HepG2 (cell line): ENCODE data around the gene PPP2R2C. TPM values are rescaled to one million over a fixed set of nuclear protein-coding genes. Genes with fewer than 3 reads are reported as not detected.

ENCODE experiments used
- ATAC-seq: fragments of 200-7000 bp; cut with Tn5 transposase; 3 replicates; pipeline ENCODE4 v1.9.1; 2020; ENCODE audit warnings: mild to moderate bottlenecking, moderate library complexity
- BruUV-seq: library from RNA; stranded (reverse); fragments of 400-500 nt; replicated peaks from 2 replicates; lab custom pipeline; 2021; lab: Mats Ljungman, UMichigan
- CTCF ChIA-PET: fragments of 300-600 bp; formaldehyde crosslinking; extraction: SDS; loops from one replicate; lab custom pipeline; 2021; ENCODE audit warnings: low total read pairs, inconsistent platforms, low intra/inter-chr PET ratio; lab: Yijun Ruan, JAX
- POLR2A ChIA-PET: fragments of 350-600 bp; sonication (Branson Sonifier 250); formaldehyde crosslinking; loops from one replicate; lab custom pipeline; 2020; ENCODE audit warnings: antibody characterized with exemption, inconsistent platforms; lab: Yijun Ruan, JAX
- DNase-seq: peaks from one replicate; pipeline ENCODE4 v3.0.0-alpha.2; 2015; ENCODE audit warnings: low spot score
- FAIRE-seq: peaks from 3 replicates; lab custom pipeline; 2011; peaks lifted over from hg19 to GRCh38; lab: Jason Lieb, UNC
- H2AFZ ChIP-seq: one replicate; pipeline ENCODE4 v1.6.1; 2011; ENCODE audit warnings: low read length, inconsistent platforms
- H3K27ac ChIP-seq: fragments of 300-600 bp; 3 replicates; pipeline ENCODE4 v1.8.0; 2011; ENCODE audit warnings: mixed run types, mild to moderate bottlenecking, mixed read lengths, low read length, inconsistent platforms; ENCODE audit not compliant: insufficient read depth; ENCODE audit errors: extremely low read length
- H3K27me3 ChIP-seq, 2 experiments: fragments of 200-600 bp in 1 of 2; 2 replicates in 1 of 2; 3 replicates in 1 of 2; pipeline versions ENCODE4 v1.6.0 to v1.8.0; 2011; ENCODE audit warnings: low read length in 2 of 2, mild to moderate bottlenecking in 2 of 2, moderate library complexity in 2 of 2, inconsistent platforms in 1 of 2; ENCODE audit not compliant: insufficient read depth in 2 of 2, control insufficient read depth in 1 of 2
- H3K36me3 ChIP-seq, 2 experiments: fragments of 200-600 bp in 1 of 2; replicated peaks in 1 of 2; 2 replicates in 1 of 2; 3 replicates in 1 of 2; pipeline versions ENCODE4 v1.5.1 to v1.8.0; 2011; ENCODE audit warnings: low read length in 2 of 2, inconsistent platforms in 1 of 2; ENCODE audit not compliant: insufficient read depth in 2 of 2, control insufficient read depth in 1 of 2
- H3K4me1 ChIP-seq: 2 replicates; pipeline ENCODE4 v1.5.1; 2012; ENCODE audit warnings: low read length, inconsistent platforms; ENCODE audit not compliant: insufficient read depth
- H3K4me2 ChIP-seq: 2 replicates; pipeline ENCODE4 v1.6.0; 2011; ENCODE audit warnings: low read depth, low read length, inconsistent platforms
- H3K4me3 ChIP-seq, 3 experiments: fragments of 200-600 bp in 1 of 3; sonication (generic), shearing (Covaris generic) in 1 of 3; replicated peaks in 1 of 3; 2 replicates each; pipeline ENCODE4 v1.5.1; 2011 to 2016; ENCODE audit warnings: low read length in 3 of 3, inconsistent platforms in 2 of 3, low read depth in 2 of 3, mild to moderate bottlenecking in 2 of 3, control low read depth in 1 of 3, mixed read lengths in 1 of 3; ENCODE audit not compliant: insufficient read depth in 1 of 3
- H3K79me2 ChIP-seq: one replicate; pipeline ENCODE4 v1.6.1; 2011; ENCODE audit warnings: low read length, inconsistent platforms; ENCODE audit not compliant: insufficient read depth
- H3K9ac ChIP-seq: 2 replicates; pipeline ENCODE4 v1.6.0; 2011; ENCODE audit warnings: mild to moderate bottlenecking, low read depth, low read length, inconsistent platforms; ENCODE audit not compliant: insufficient read depth
- H3K9me3 ChIP-seq: 2 replicates; pipeline ENCODE4 v1.5.1; 2012; ENCODE audit warnings: mild to moderate bottlenecking, low read length
- H4K20me1 ChIP-seq: 2 replicates; pipeline ENCODE4 v1.6.0; 2011; ENCODE audit warnings: inconsistent platforms, mild to moderate bottlenecking, low read length, moderate library complexity; ENCODE audit not compliant: insufficient read depth
- BATF2 ChIP-seq: sonication (generic); formaldehyde crosslinking; IDR thresholded peaks from 2 replicates; pipeline ENCODE4 v1.8.0; 2022; ENCODE audit warnings: mild to moderate bottlenecking, missing genetic modification reagents, moderate library complexity
- DPF2 ChIP-seq: sonication (generic); formaldehyde crosslinking; IDR thresholded peaks from 2 replicates; pipeline ENCODE4 v1.4.0; 2020; ENCODE audit warnings: mild to moderate bottlenecking, low read depth, missing genetic modification reagents, borderline replicate concordance
- HNF1A ChIP-seq, 2 experiments: sonication (generic) in 1 of 2; formaldehyde crosslinking in 1 of 2; IDR thresholded peaks; 2 replicates each; pipeline versions ENCODE4 v1.4.0 to v1.6.1; 2016 to 2020; ENCODE audit warnings: borderline replicate concordance in 1 of 2, low read depth in 1 of 2, mild to moderate bottlenecking in 1 of 2, missing genetic modification reagents in 1 of 2
- NR2F6 ChIP-seq, 2 experiments: IDR thresholded peaks; 2 replicates each; pipeline ENCODE4 v1.6.1; 2016; ENCODE audit warnings: antibody characterized with exemption in 1 of 2, mild to moderate bottlenecking in 1 of 2
- TERF1 ChIP-seq: sonication (generic); formaldehyde crosslinking; IDR thresholded peaks from 2 replicates; pipeline ENCODE4 v1.8.0; 2022; ENCODE audit warnings: mild to moderate bottlenecking, missing genetic modification reagents, moderate library complexity
- ZNF333 ChIP-seq: sonication (generic); formaldehyde crosslinking; IDR thresholded peaks from 2 replicates; pipeline ENCODE4 v1.4.0; 2020; ENCODE audit warnings: mild to moderate bottlenecking, missing genetic modification reagents, borderline replicate concordance
- ZNF496 ChIP-seq: sonication (generic); formaldehyde crosslinking; IDR thresholded peaks from 2 replicates; pipeline ENCODE4 v1.8.1; 2023; ENCODE audit warnings: mild to moderate bottlenecking, moderate library complexity, missing genetic modification reagents; ENCODE audit not compliant: insufficient replicate concordance
- WGBS: methylation state at CpG from one replicate; pipeline ENCODE4 v1.1.6; 2017; ENCODE audit warnings: low lambda C conversion rate; 5-methylcytosine and 5-hydroxymethylcytosine counted together
- in situ Hi-C: cut with HindIII; loops from 2 replicates; pipeline ENCODE4 v1.10.0; 2017; ENCODE audit warnings: low pct_unique_long_range_greater_than_20kb; ENCODE audit not compliant: extremely low pct_ligation_motif_present
- intact Hi-C: fragments of 100-400 bp; cut with micrococcal nuclease; formaldehyde crosslinking; loops from one replicate; pipeline ENCODE4 v1.10.0; 2022; ENCODE audit not compliant: unreplicated experiment
- polyA plus RNA-seq, 8 experiments: library from polyadenylated mRNA; depleted of rRNA in 3 of 8; stranded (reverse) in 7 of 8; unstranded in 1 of 8; fragments of >200 nt; fragmentation: Illumina TruSeq in 4 of 8; extraction: Trizol in 4 of 8; gene quantifications; 2 replicates each; pipeline versions ENCODE4 v1.2.1 to v1.2.3, GENCODE V29; 2011 to 2016; ENCODE audit warnings: low read depth in 4 of 8, missing spikeins in 1 of 8, mixed read lengths in 1 of 8; ENCODE audit not compliant: insufficient read depth in 1 of 8
- total RNA-seq, 5 experiments: library from RNA; depleted of rRNA; stranded (reverse); fragments of >200 nt; fragmentation: Illumina TruSeq; extraction: Trizol; gene quantifications; 2 replicates each; pipeline ENCODE4 v1.2.3, GENCODE V29; 2016; ENCODE audit warnings: low read depth in 1 of 5
- TF ChIP-seq, protein P1 (sequence below): sonication (generic); formaldehyde crosslinking; IDR thresholded peaks from 2 replicates; pipeline ENCODE4 v1.8.0; 2023; ENCODE audit warnings: mild to moderate bottlenecking, missing genetic modification reagents
- TF ChIP-seq, protein P2 (sequence below): sonication (generic); formaldehyde crosslinking; IDR thresholded peaks from 2 replicates; pipeline ENCODE4; 2020; ENCODE audit warnings: missing genetic modification reagents, mild to moderate bottlenecking, borderline replicate concordance

The PPP2R2C gene
- total and polyA plus RNA-seq, 2 of the 13 experiments (the other 11 are each of a cell fraction or from before 2014, with no cell fraction given) = 0.60 to 8.6 TPM

- no TSS peak for BruUV-seq
- peak overlapping the region in 2 of 3 experiments; percentile 15 to 57; a peak in 2 of 6 replicates for H3K4me3 ChIP-seq
- no peaks in the 10 kb centered on the region for H3K79me2 ChIP-seq
- 24% methylated on average over 14 of the region's 28 CpGs for WGBS
- ATAC-seq = peak; percentile 55
- no peak overlapping the region for H3K27ac ChIP-seq
- no peaks in the 10 kb centered on the region for H3K9me3 ChIP-seq
- POLR2A ChIA-PET = interaction anchor here (1.5 to 1.9 kb wide), 2 partner anchors 21 to 54 kb away, joined by 3 to 9 read pairs; no protein-coding TSS in a partner anchor
- H3K9ac ChIP-seq = peak overlapping the region; percentile 10; the same call in 1 of the 2 replicates
- peaks cover 56% of the 10 kb centered on the region for H3K4me1 ChIP-seq
- H2AFZ ChIP-seq = no peak overlapping the region
- no peaks in the 10 kb centered on the region for H4K20me1 ChIP-seq
- DNase-seq = no peak
- CTCF ChIA-PET = interaction anchor here (5.0 to 7.9 kb wide), 2 partner anchors 66 to 79 kb away, joined by 50 to 66 read pairs; no protein-coding TSS in a partner anchor
- intact Hi-C loops (no loop called here), in situ Hi-C loops (loop anchor here (5.0 to 10.0 kb wide), 2 partner anchors 67 to 215 kb away; no protein-coding TSS in a partner anchor)
- H3K27me3 ChIP-seq = peaks cover 0 to 18% of the 10 kb centered on the region in 2 experiments; a peak in 4 of 5 replicates
- no peaks in the 10 kb centered on the region for H3K36me3 ChIP-seq
- no peak for FAIRE-seq
- peak overlapping the region; percentile 57 for H3K4me2 ChIP-seq
- no peak for TF ChIP-seq TERF1 (CRISPR knock-in tag)
- TF ChIP-seq, protein P1, sequence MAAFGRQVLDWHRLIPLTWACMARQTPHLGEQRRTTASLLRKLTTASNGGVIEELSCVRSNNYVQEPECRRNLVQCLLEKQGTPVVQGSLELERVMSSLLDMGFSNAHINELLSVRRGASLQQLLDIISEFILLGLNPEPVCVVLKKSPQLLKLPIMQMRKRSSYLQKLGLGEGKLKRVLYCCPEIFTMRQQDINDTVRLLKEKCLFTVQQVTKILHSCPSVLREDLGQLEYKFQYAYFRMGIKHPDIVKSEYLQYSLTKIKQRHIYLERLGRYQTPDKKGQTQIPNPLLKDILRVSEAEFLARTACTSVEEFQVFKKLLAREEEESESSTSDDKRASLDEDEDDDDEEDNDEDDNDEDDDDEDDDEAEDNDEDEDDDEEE (CRISPR knock-in tag) = 0 out of 2 replicates have a peak, but pooled peaks have one; percentile 16
- TF ChIP-seq DPF2 (CRISPR knock-in tag) = peak; percentile 66; the same call in 1 of the 2 replicates
- no peak for TF ChIP-seq BATF2
- TF ChIP-seq ZNF333 (CRISPR knock-in tag) = peak; percentile 7; the same call in 1 of the 2 replicates
- no peak for TF ChIP-seq HNF1A (IDR thresholded peaks at IDR 0.05; ENCODE audit: low read depth)
- no peak for TF ChIP-seq HNF1A (CRISPR knock-in tag; IDR thresholded peaks at IDR 0.05; ENCODE audit: borderline replicate concordance)
- TF ChIP-seq, protein P2, sequence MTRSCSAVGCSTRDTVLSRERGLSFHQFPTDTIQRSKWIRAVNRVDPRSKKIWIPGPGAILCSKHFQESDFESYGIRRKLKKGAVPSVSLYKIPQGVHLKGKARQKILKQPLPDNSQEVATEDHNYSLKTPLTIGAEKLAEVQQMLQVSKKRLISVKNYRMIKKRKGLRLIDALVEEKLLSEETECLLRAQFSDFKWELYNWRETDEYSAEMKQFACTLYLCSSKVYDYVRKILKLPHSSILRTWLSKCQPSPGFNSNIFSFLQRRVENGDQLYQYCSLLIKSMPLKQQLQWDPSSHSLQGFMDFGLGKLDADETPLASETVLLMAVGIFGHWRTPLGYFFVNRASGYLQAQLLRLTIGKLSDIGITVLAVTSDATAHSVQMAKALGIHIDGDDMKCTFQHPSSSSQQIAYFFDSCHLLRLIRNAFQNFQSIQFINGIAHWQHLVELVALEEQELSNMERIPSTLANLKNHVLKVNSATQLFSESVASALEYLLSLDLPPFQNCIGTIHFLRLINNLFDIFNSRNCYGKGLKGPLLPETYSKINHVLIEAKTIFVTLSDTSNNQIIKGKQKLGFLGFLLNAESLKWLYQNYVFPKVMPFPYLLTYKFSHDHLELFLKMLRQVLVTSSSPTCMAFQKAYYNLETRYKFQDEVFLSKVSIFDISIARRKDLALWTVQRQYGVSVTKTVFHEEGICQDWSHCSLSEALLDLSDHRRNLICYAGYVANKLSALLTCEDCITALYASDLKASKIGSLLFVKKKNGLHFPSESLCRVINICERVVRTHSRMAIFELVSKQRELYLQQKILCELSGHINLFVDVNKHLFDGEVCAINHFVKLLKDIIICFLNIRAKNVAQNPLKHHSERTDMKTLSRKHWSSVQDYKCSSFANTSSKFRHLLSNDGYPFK (CRISPR knock-in tag) = no peak
- no peak for TF ChIP-seq ZNF496
- 0 out of 2 replicates have a peak, but pooled peaks have one; percentile 28 for TF ChIP-seq NR2F6 (IDR thresholded peaks at IDR 0.05)
- 0 out of 2 replicates have a peak, but pooled peaks have one; percentile 6 for TF ChIP-seq NR2F6 (CRISPR knock-in tag; IDR thresholded peaks at IDR 0.05)
Observed at GRCh38 chr4:6329478-6330383, 142.7 kb downstream of the PPP2R2C start.
